Measurements from ENCODE around the gene CCDC201.
"Not testable (repeated sequence)": the region's sequence is repeated elsewhere in the genome, so short reads cannot be mapped to it uniquely, and the experiment has no call there.

DNA sequence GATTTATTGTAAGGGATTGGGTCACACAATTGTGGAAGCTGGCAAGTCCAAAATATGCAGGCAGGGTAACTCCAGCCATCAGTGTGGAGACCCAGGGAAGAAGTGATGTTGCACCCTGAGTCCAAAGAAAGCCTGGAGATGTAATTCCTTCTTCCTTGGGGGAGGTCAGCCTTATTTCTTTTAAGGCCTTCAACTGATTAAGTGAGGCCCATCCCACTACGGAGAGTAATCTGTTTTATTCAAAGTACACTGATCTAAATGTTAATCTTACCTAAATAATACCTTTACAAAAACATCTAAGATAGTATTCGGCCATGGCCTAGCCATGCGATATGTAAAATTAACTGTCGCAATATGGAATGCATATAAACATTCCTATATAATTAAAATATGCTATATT is 16.0 kb downstream of the CCDC201 start:
- not testable (repeated sequence) for TF ChIP-seq CTCF (IDR thresholded peaks at IDR 0.05; ENCODE audit: low read length); EZH2 (optimal IDR thresholded peaks at IDR 0.05; ENCODE audit: low read depth, low read length)
